Bronchial epithelial cell (primary cell): ENCODE measurements around the gene ZNF175. TPM values are rescaled to one million over a fixed set of nuclear protein-coding genes. Genes with fewer than 3 reads are reported as not detected.
A peak's percentile ranks its signal among the peaks of the same experiment; 100 is the strongest.

Experiments
- DNase-seq: peaks from one replicate; pipeline ENCODE4 v3.0.0-alpha.2; 2010; ENCODE audit warnings: low read depth
- FAIRE-seq: peaks from 2 replicates; lab custom pipeline; 2011; peaks lifted over from hg19 to GRCh38; lab: Jason Lieb, UNC
- H3K27me3 ChIP-seq: 2 replicates; pipeline ENCODE4 v1.5.1; 2011; ENCODE audit warnings: low read length; ENCODE audit not compliant: control insufficient read depth, insufficient read depth
- H3K36me3 ChIP-seq: 2 replicates; pipeline ENCODE4 v1.5.1; 2011; ENCODE audit warnings: low read length; ENCODE audit not compliant: control insufficient read depth, insufficient read depth
- H3K4me3 ChIP-seq: 2 replicates; pipeline ENCODE4 v1.5.1; 2011; ENCODE audit warnings: mild to moderate bottlenecking, low read depth, low read length, control low read depth
- total RNA-seq: library from RNA; depleted of rRNA; stranded (reverse); fragments of >200 nt; gene quantifications from 2 replicates; pipeline ENCODE4 v1.2.1, GENCODE V29; 2014
- TF ChIP-seq, protein P1 (sequence below): IDR thresholded peaks from 2 replicates; pipeline ENCODE4 v1.5.1; 2011; ENCODE audit warnings: mild to moderate bottlenecking, moderate library complexity, low read length, control low read depth, inconsistent platforms; ENCODE audit not compliant: insufficient read depth, severe bottlenecking

ZNF175 gene
- total RNA-seq, 1 donor from 2014 or later: 1.6 TPM

DNA sequence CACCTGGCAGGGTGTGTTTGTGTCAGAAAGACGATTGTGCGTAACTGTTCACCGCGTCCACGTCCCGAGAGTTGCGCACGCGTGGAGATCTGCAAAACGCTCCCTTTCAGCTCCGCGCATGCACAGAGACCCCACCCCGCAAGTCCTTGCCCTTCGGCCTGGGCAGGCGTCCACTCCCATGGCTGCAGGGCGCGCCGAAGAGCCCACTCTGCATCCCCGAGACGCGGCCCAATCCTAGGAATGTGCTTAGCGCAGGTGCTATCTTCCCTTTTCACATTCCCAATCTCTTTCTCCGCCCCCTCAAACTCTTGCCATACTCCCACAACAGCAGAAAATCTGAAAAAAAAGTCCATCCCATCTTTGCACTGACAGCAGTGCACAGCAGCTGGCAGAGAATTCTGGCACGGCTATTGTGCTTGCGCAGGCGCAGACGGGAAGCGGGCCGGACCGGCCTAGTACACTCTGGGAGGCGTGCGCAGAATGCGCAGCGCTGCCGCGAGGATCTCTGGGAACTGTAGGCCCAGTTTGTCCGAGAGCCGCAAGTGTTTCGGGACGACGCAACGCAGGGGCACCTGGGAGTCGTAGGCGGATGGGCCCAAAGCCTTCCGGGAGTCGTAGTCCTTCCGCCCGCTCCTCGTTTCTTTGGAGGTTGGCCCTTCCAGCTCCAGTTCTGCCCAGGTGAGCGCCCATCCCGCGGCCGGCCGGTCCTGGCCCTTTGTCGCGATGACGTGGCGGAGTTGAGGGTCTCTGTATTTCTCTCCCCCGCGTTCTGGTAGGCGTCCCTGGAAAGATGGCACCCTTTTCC, 23.1 kb downstream of the ZNF175 start:
- H3K36me3 ChIP-seq: no peaks in the 10 kb centered on the region
- TF ChIP-seq, protein P1, sequence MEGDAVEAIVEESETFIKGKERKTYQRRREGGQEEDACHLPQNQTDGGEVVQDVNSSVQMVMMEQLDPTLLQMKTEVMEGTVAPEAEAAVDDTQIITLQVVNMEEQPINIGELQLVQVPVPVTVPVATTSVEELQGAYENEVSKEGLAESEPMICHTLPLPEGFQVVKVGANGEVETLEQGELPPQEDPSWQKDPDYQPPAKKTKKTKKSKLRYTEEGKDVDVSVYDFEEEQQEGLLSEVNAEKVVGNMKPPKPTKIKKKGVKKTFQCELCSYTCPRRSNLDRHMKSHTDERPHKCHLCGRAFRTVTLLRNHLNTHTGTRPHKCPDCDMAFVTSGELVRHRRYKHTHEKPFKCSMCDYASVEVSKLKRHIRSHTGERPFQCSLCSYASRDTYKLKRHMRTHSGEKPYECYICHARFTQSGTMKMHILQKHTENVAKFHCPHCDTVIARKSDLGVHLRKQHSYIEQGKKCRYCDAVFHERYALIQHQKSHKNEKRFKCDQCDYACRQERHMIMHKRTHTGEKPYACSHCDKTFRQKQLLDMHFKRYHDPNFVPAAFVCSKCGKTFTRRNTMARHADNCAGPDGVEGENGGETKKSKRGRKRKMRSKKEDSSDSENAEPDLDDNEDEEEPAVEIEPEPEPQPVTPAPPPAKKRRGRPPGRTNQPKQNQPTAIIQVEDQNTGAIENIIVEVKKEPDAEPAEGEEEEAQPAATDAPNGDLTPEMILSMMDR: no peak
- H3K27me3 ChIP-seq: no peaks in the 10 kb centered on the region
- H3K4me3 ChIP-seq: peak overlapping the region; percentile 40
- DNase-seq: peak; percentile 92
- peak; percentile 94 for FAIRE-seq

DNA sequence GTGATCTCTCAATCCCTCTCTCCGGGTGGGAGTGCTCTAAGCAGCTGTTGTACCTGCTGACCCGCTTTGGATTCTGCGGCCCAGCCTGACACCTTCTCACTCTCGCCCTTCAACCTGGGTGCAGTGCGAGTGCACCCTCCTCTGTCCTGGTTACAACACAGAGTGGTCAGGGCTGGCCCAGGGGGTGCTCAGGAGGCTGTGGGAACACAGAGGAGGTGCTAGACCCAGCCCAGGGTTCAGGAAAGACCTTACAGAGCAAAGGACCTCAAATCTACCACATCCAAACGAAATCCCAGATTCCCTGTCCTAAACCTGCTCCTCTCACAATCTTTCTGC, 23.7 kb downstream of the ZNF175 start:
- Histone ChIP-seq H3K4me3 (peak overlapping the region; percentile 40), H3K36me3 (no peaks in the 10 kb centered on the region), H3K27me3 (no peaks in the 10 kb centered on the region)
- DNase-seq (no peak), FAIRE-seq (no peak)
- TF ChIP-seq, protein P1: no peak

DNA sequence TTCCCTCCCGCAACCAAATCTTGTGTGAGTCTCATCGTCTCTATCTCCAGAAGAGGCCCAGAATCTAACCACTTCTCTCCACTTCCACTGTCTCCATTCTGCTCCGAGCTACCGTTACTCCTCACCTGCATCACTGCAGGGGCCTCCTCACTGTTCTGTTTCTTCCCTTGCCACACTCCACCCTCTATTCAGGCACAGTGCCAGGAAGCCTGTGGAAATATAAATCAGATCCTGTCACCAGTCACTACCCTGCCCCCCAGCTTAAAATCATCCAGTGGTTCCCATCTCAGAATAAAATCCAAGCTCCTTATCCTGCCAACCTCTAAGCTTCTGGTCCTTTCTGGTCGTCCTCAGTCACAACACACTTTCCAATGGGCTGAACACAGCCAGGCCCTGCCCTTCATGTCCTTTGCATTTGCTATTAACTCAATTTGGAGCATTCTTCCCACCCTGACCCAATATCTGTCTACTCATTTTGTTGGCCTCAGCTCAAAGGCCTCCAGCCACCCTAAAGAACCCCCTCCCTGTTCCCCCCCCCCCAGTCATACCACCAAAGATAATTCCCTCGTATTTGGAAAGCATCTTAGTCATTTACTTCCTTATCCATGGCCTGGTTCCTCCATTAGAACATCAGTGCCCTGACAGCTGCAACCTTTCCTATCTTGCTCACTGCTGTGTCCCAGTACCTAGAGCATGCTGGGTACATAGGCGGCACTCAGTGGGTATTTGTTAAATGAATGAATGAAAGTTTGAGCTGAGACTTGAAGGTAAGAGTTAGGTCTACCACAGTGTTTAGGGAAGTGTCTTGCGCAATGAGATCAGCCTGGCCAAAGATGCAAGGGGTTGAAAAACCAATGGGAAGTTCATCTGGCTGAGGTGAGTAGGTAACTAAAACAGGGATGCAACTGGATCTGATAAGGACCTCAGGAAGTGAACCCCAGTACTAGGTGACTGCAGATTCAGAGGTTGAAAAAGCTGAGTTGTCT, 24.4 kb downstream of the ZNF175 start:
- TF ChIP-seq, protein P1: no peak
- Histone ChIP-seq H3K4me3 (no peak overlapping the region), H3K27me3 (no peaks in the 10 kb centered on the region), H3K36me3 (no peaks in the 10 kb centered on the region)
- DNase-seq: no peak
- no peak for FAIRE-seq

DNA sequence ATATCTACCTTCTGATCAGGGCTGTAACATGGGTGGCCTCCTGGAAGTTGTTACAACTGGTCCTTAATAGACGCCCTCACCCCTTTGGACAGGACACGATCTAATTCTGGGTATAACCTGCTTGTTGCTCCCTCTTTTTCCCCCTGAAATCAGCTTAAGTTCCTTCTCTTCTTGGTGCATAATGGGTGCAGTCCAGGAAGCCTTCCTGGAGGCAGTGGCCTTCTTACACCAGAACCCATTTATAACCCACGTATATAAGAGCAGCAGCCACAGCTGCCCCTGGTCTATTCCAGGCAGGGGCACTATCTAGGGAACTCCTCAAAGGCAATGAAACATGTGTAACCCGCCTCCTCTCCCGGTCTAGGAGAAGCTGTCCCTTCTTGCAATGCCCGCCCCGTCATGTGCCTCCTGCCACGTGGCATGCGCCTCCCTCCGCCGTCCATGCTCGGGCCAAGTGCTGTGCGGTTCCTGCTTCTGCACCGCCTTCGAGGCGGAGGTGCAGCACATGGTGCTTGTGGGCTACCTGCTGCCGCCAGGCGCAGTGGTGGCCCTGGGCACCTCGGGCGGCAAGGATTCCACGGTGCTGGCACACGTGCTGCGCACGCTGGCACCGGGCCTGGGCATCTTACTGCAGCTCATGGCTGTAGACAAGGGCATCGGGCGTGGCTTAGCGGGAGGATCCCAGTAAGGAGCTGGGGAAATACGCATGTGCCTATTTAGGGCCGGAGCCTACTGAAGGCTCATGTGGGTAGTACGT, 27.3 kb downstream of the ZNF175 start:
- no peak overlapping the region for H3K4me3 ChIP-seq
- DNase-seq: no peak
- FAIRE-seq: no peak
- no peaks in the 10 kb centered on the region for H3K36me3 ChIP-seq
- TF ChIP-seq, protein P1: no peak
- no peaks in the 10 kb centered on the region for H3K27me3 ChIP-seq

DNA sequence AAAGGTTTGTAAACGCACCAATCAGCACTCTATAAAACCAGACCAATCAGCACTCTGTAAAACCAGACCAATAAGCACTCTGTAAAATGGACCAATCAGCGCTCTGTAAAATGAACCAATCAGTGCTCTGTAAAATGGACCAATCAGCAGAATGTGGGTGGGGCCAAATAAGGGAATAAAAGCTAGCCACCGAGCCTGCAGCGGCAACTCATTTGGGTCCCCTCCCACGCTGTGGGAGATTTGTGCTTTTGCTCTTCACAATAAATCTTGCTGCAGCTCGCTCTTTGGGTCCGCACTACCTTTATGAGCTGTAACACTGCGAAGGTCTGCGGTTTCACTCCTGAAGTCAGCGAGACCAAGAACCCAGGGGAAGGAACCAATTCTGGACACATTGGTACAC, 28.0 kb downstream of the ZNF175 start:
- H3K4me3 ChIP-seq: no peak overlapping the region
- no peak for DNase-seq
- TF ChIP-seq, protein P1: no peak
- FAIRE-seq: no peak
- H3K36me3 ChIP-seq: no peaks in the 10 kb centered on the region
- H3K27me3 ChIP-seq: no peaks in the 10 kb centered on the region
